K562 (cell line): ENCODE measurements around the gene SNX18. TPM values are rescaled to one million over a fixed set of nuclear protein-coding genes. Genes with fewer than 3 reads are reported as not detected.

Source experiments
- ATAC-seq: fragments of 200-7000 bp; cut with Tn5 transposase; 3 replicates; pipeline ENCODE4 v1.9.1; 2020; ENCODE audit warnings: moderate library complexity
- BruUV-seq: library from RNA; stranded (reverse); fragments of 400-500 nt; replicated peaks from 2 replicates; lab custom pipeline; 2021; lab: Mats Ljungman, UMichigan
- CTCF ChIA-PET: fragments of 300-600 bp; formaldehyde crosslinking; extraction: SDS; loops from one replicate; lab custom pipeline; 2021; ENCODE audit warnings: low intra/inter-chr PET ratio; lab: Yijun Ruan, JAX
- POLR2A ChIA-PET: fragments of 300-600, 350-650 bp; sonication (Branson Sonifier 250); formaldehyde crosslinking; extraction: SDS; loops from one replicate; lab custom pipeline; 2021; ENCODE audit warnings: antibody characterized with exemption, inconsistent platforms; lab: Yijun Ruan, JAX
- DNase-seq, 4 experiments: peaks; one replicate each; pipeline versions ENCODE4 v3.0.0 to v3.0.0-alpha.2; 2011 to 2018; ENCODE audit warnings: low spot score in 3 of 4, mixed read lengths in 3 of 4; ENCODE audit errors: extremely low read depth in 1 of 4
- FAIRE-seq: peaks from 2 replicates; lab custom pipeline; 2011; peaks lifted over from hg19 to GRCh38; lab: Jason Lieb, UNC
- H2AFZ ChIP-seq: 2 replicates; pipeline ENCODE4 v1.6.0; 2011; ENCODE audit warnings: low read depth, low read length, control low read depth, inconsistent platforms
- H3K27ac ChIP-seq: fragments of 200-600 bp; 3 replicates; pipeline ENCODE4 v1.8.0; 2011; ENCODE audit warnings: low read depth, mild to moderate bottlenecking, control low read depth, inconsistent platforms, low read length, moderate library complexity, mixed read lengths; ENCODE audit errors: extremely low read depth
- H3K27me3 ChIP-seq, 2 experiments: fragments of 300-600 bp in 1 of 2; 2 replicates in 1 of 2; 3 replicates in 1 of 2; pipeline versions ENCODE4 v1.6.0 to v1.8.0; 2011; ENCODE audit warnings: inconsistent platforms in 2 of 2, low read length in 2 of 2, mild to moderate bottlenecking in 1 of 2, mixed read lengths in 1 of 2, moderate library complexity in 1 of 2; ENCODE audit not compliant: control insufficient read depth in 2 of 2, insufficient read depth in 2 of 2
- H3K36me3 ChIP-seq: fragments of 300-600 bp; 3 replicates; pipeline ENCODE4 v1.8.0; 2011; ENCODE audit warnings: mild to moderate bottlenecking, low read length, inconsistent platforms; ENCODE audit not compliant: control insufficient read depth, insufficient read depth
- H3K4me1 ChIP-seq, 2 experiments: fragments of 200-600 bp in 1 of 2; replicated peaks in 1 of 2; 2 replicates in 1 of 2; 3 replicates in 1 of 2; pipeline versions ENCODE4 v1.5.1 to v1.8.0; 2011; ENCODE audit warnings: inconsistent platforms in 2 of 2, low read length in 2 of 2, mild to moderate bottlenecking in 1 of 2, mixed read lengths in 1 of 2, moderate library complexity in 1 of 2; ENCODE audit not compliant: control insufficient read depth in 2 of 2, insufficient read depth in 2 of 2
- H3K4me2 ChIP-seq: 2 replicates; pipeline ENCODE4 v1.6.1; 2011; ENCODE audit warnings: low read length, control low read depth, inconsistent platforms, mixed read lengths; ENCODE audit not compliant: insufficient read depth
- H3K4me3 ChIP-seq: fragments of 200-600 bp; sonication (generic), shearing (Covaris generic); 2 replicates; pipeline ENCODE4 v1.5.1; 2016; ENCODE audit warnings: control low read depth, inconsistent platforms
- H3K79me2 ChIP-seq: fragments of 200-600 bp; 3 replicates; pipeline ENCODE4 v1.8.0; 2011; ENCODE audit warnings: low read length, inconsistent platforms; ENCODE audit not compliant: control insufficient read depth, insufficient read depth
- H3K9ac ChIP-seq, 2 experiments: 2 replicates each; pipeline versions ENCODE4 v1.6.0 to v1.6.1; 2011; ENCODE audit warnings: low read depth in 2 of 2, low read length in 2 of 2, control low read depth in 1 of 2, inconsistent platforms in 1 of 2, mild to moderate bottlenecking in 1 of 2, mixed read lengths in 1 of 2; ENCODE audit not compliant: insufficient read depth in 1 of 2
- H3K9me1 ChIP-seq: one replicate; pipeline ENCODE4 v1.6.0; 2011; ENCODE audit warnings: inconsistent platforms, mild to moderate bottlenecking, low read length, moderate library complexity; ENCODE audit not compliant: control insufficient read depth, insufficient read depth
- H3K9me3 ChIP-seq: replicated peaks from 2 replicates; pipeline ENCODE4 v1.5.1; 2011; ENCODE audit warnings: low read depth, low read length, inconsistent platforms; ENCODE audit not compliant: control insufficient read depth, insufficient read depth
- H4K20me1 ChIP-seq: replicated peaks from 2 replicates; pipeline ENCODE4 v1.6.1; 2011; ENCODE audit warnings: low read length, inconsistent platforms, mixed read lengths; ENCODE audit not compliant: control insufficient read depth, insufficient read depth
- ADNP ChIP-seq: fragments of 200-800 bp; sonication (Bioruptor generic); IDR thresholded peaks from 2 replicates; pipeline ENCODE4 v1.6.1; 2016; ENCODE audit warnings: missing genetic modification characterization, missing compliant biosample characterization
- BACH1 ChIP-seq: fragments of 200-800 bp; sonication (Bioruptor generic); IDR thresholded peaks from 2 replicates; pipeline ENCODE4 v1.6.1; 2016; ENCODE audit warnings: missing genetic modification characterization, missing compliant biosample characterization
- BCL6 ChIP-seq: fragments of 250-450 bp; sonication (Bioruptor Pico); IDR thresholded peaks from 2 replicates; pipeline ENCODE4 v1.4.0; 2020
- CSDE1 ChIP-seq, 2 experiments: fragments of 450-650 bp; IDR thresholded peaks; 2 replicates each; pipeline ENCODE4 v1.6.1; 2016; ENCODE audit warnings: mild to moderate bottlenecking in 1 of 2
- EGR1 ChIP-seq: fragments of 450-650 bp; conservative IDR thresholded peaks from 2 replicates; pipeline ENCODE4 v1.6.1; 2017; ENCODE audit warnings: mild to moderate bottlenecking
- ETV5 ChIP-seq: sonication (generic); formaldehyde crosslinking; IDR thresholded peaks from 2 replicates; pipeline ENCODE4 v1.4.0; 2020; ENCODE audit warnings: low read depth, mild to moderate bottlenecking, missing genetic modification reagents
- L3MBTL2 ChIP-seq: fragments of 450-650 bp; IDR thresholded peaks from 2 replicates; pipeline ENCODE4 v1.6.1; 2016; ENCODE audit warnings: mild to moderate bottlenecking, moderate library complexity
- MCM2 ChIP-seq: fragments of 450-650 bp; IDR thresholded peaks from 2 replicates; pipeline ENCODE4 v1.6.1; 2017; ENCODE audit warnings: low read depth, mild to moderate bottlenecking
- MTF1 ChIP-seq: fragments of 250-450 bp; sonication (Bioruptor Pico); IDR thresholded peaks from 2 replicates; pipeline ENCODE4 v1.9.0; 2021; ENCODE audit warnings: moderate library complexity, mild to moderate bottlenecking, inconsistent platforms, borderline replicate concordance
- RAD21 ChIP-seq, 2 experiments: fragments of 250-450 bp in 1 of 2; fragments of 450-650 bp in 1 of 2; sonication (Bioruptor Pico) in 1 of 2; formaldehyde crosslinking in 1 of 2; IDR thresholded peaks in 1 of 2; conservative IDR thresholded peaks in 1 of 2; 2 replicates each; pipeline versions ENCODE4 v1.4.0 to v1.8.0; 2020 to 2022; ENCODE audit warnings: mild to moderate bottlenecking in 2 of 2, moderate library complexity in 1 of 2
- RB1 ChIP-seq: fragments of 450-650 bp; IDR thresholded peaks from 2 replicates; pipeline ENCODE4 v1.6.1; 2017; ENCODE audit warnings: low read depth, mild to moderate bottlenecking
- SMAD3 ChIP-seq: fragments of 450-650 bp; formaldehyde crosslinking; conservative IDR thresholded peaks from 2 replicates; pipeline ENCODE4 v1.4.0; 2020; ENCODE audit warnings: mild to moderate bottlenecking
- ZNF175 ChIP-seq: fragments of 200-800 bp; sonication (Bioruptor generic); IDR thresholded peaks from 2 replicates; pipeline ENCODE4 v1.6.1; 2016; ENCODE audit warnings: low read depth, mild to moderate bottlenecking, missing genetic modification characterization, missing compliant biosample characterization
- ZNF436 ChIP-seq: fragments of 250-450, 450-650 bp; sonication (Bioruptor Pico); formaldehyde crosslinking; IDR thresholded peaks from 2 replicates; pipeline ENCODE4 v1.7.0; 2020; ENCODE audit warnings: mild to moderate bottlenecking
- WGBS: fragments of 100-300 bp; shearing (Covaris generic); methylation state at CpG from one replicate; pipeline ENCODE4 v1.1.6; 2016; ENCODE audit warnings: low coverage, mixed read lengths; ENCODE audit not compliant: insufficient coverage; ENCODE audit errors: missing lambda C conversion rate; 5-methylcytosine and 5-hydroxymethylcytosine counted together
- in situ Hi-C: fragments of 300-500 bp; cut with MboI; formaldehyde crosslinking; loops from 4 replicates; pipeline ENCODE4 v1.15.0; 2018; ENCODE audit warnings: inconsistent platforms, mixed read lengths
- intact Hi-C: fragments of 100-400 bp; cut with micrococcal nuclease; formaldehyde crosslinking; loops from 2 replicates; pipeline ENCODE4 v1.14.2; 2022
- polyA plus RNA-seq, 8 experiments: library from polyadenylated mRNA; depleted of rRNA in 4 of 8; stranded (reverse) in 5 of 8; unstranded in 3 of 8; fragments of >200 nt; fragmentation: Nextera tagmentation in 2 of 8; fragmentation: Illumina TruSeq in 1 of 8; extraction: Ambion mirVana in 2 of 8; extraction: Trizol in 1 of 8; gene quantifications; 2 replicates each; pipeline versions ENCODE4 v1.2.1 to v1.2.3, GENCODE V29; 2011 to 2014; ENCODE audit warnings: inconsistent platforms in 1 of 8, missing spikeins in 1 of 8
- total RNA-seq, 7 experiments: library from RNA; depleted of rRNA in 6 of 7; stranded (reverse); fragments of >200 nt in 6 of 7; fragmentation: Illumina TruSeq in 2 of 7; extraction: Trizol in 2 of 7; gene quantifications; 2 replicates each; pipeline versions ENCODE4 v1.2.1 to v1.2.3, GENCODE V29; 2011 to 2021; ENCODE audit warnings: low replicate concordance in 1 of 7
- TF ChIP-seq, protein P1 (sequence below), 3 experiments: IDR thresholded peaks in 2 of 3; conservative IDR thresholded peaks in 1 of 3; 2 replicates each; pipeline ENCODE4 v1.5.1; 2011 to 2012; ENCODE audit warnings: low read length in 3 of 3, mild to moderate bottlenecking in 3 of 3, control low read depth in 2 of 3, improper control_type of control experiment in 1 of 3, inconsistent platforms in 1 of 3, low read depth in 1 of 3, mixed read lengths in 1 of 3, moderate library complexity in 1 of 3; ENCODE audit not compliant: insufficient read depth in 2 of 3
- TF ChIP-seq, protein P2 (sequence below): sonication (generic); formaldehyde crosslinking; IDR thresholded peaks from 2 replicates; pipeline ENCODE4 v1.8.1; 2023; ENCODE audit warnings: mild to moderate bottlenecking, missing genetic modification reagents
- TF ChIP-seq, protein P3 (sequence below): fragments of 250-450 bp; sonication (Bioruptor Pico); IDR thresholded peaks from 2 replicates; pipeline ENCODE4 v1.9.0; 2021; ENCODE audit warnings: mild to moderate bottlenecking, inconsistent platforms

Gene SNX18
- total and polyA plus RNA-seq, 9 of the 15 experiments (the other 6 are each of a cell fraction or from before 2014, with no cell fraction given), result 2.3 to 8.8 (median 6.0) TPM

DNA sequence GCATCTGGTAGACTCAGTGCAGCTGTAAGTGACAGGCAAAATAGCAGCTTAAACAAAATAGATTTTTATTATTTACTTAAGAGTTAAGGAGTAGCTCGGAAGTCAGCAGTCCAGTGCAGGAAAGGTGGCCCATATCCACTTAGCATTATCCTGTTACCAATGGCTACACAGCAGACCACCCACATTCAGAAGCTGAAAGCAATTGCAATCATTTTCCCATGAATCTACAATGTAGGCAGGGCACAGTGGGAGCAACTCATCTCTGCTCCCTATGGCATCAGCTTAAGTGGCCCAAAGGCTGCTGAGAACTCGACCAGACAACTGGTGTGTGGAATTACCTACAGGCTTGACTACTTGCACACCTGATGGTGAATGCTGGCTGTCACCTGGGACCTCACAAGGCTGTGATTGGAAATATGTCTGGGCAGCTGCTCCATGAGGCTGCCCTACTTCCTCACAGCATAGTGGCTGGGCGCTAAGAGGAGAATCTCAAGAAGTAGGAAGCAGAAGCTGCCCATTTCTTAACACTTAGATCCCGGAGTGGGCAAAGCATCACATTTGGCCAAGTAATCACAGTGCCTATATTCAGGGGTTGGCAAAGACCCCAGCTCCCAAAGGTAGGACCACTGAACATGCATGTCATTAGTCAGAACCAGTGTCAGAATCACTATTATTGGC, 56.4 kb downstream of the SNX18 start:
- Histone ChIP-seq H3K36me3 (no peaks in the 10 kb centered on the region), H3K9me1 (no peaks in the 10 kb centered on the region), H3K9ac (no peak overlapping the region), H3K27me3 (peaks cover 12 to 30% of the 10 kb centered on the region in 2 experiments), H4K20me1 (no peaks in the 10 kb centered on the region), H3K79me2 (no peaks in the 10 kb centered on the region), H3K9me3 (no peaks in the 10 kb centered on the region; the same call in 1 of the 2 replicates), H3K4me1 (no peaks in the 10 kb centered on the region), H3K4me3 (no peak overlapping the region), H2AFZ (no peak overlapping the region), H3K4me2 (no peak overlapping the region), H3K27ac (no peak overlapping the region)
- intact Hi-C loops, result no loop called here
- POLR2A ChIA-PET, result interaction anchor here (0.5 to 1.0 kb wide), 2 partner anchors 28 to 87 kb away, joined by 3 read pairs; no protein-coding TSS in a partner anchor
- BruUV-seq, result no TSS peak
- in situ Hi-C loops, result no loop called here
- ATAC-seq, result no peak
- CTCF ChIA-PET, result no interaction called here
- 0% methylated on average over 4 of the region's 4 CpGs for WGBS
- FAIRE-seq, result no peak
- DNase-seq, result no peak
- TF ChIP-seq MCM2, result no peak
- no peak for TF ChIP-seq RB1
- TF ChIP-seq, protein P1, sequence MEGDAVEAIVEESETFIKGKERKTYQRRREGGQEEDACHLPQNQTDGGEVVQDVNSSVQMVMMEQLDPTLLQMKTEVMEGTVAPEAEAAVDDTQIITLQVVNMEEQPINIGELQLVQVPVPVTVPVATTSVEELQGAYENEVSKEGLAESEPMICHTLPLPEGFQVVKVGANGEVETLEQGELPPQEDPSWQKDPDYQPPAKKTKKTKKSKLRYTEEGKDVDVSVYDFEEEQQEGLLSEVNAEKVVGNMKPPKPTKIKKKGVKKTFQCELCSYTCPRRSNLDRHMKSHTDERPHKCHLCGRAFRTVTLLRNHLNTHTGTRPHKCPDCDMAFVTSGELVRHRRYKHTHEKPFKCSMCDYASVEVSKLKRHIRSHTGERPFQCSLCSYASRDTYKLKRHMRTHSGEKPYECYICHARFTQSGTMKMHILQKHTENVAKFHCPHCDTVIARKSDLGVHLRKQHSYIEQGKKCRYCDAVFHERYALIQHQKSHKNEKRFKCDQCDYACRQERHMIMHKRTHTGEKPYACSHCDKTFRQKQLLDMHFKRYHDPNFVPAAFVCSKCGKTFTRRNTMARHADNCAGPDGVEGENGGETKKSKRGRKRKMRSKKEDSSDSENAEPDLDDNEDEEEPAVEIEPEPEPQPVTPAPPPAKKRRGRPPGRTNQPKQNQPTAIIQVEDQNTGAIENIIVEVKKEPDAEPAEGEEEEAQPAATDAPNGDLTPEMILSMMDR (IDR thresholded peaks at IDR 0.05 in 2 of 3, conservative IDR thresholded peaks at IDR 0.05 in 1 of 3; ENCODE audit: insufficient read depth in 2 of 3, low read depth in 1 of 3, low read length in 3 of 3), result no peak
- TF ChIP-seq, protein P2, sequence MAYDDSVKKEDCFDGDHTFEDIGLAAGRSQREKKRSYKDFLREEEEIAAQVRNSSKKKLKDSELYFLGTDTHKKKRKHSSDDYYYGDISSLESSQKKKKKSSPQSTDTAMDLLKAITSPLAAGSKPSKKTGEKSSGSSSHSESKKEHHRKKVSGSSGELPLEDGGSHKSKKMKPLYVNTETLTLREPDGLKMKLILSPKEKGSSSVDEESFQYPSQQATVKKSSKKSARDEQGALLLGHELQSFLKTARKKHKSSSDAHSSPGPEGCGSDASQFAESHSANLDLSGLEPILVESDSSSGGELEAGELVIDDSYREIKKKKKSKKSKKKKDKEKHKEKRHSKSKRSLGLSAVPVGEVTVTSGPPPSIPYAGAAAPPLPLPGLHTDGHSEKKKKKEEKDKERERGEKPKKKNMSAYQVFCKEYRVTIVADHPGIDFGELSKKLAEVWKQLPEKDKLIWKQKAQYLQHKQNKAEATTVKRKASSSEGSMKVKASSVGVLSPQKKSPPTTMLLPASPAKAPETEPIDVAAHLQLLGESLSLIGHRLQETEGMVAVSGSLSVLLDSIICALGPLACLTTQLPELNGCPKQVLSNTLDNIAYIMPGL (CRISPR knock-in tag), result no peak
- TF ChIP-seq BCL6 (CRISPR knock-in tag), result no peak
- no peak for TF ChIP-seq ETV5 (CRISPR knock-in tag)
- TF ChIP-seq SMAD3 (CRISPR knock-in tag), result no peak
- TF ChIP-seq EGR1, result no peak
- no peak for TF ChIP-seq BACH1 (tag)
- TF ChIP-seq RAD21 (CRISPR knock-in tag; conservative IDR thresholded peaks at IDR 0.05 in 1 of 2, IDR thresholded peaks at IDR 0.05 in 1 of 2), result no peak
- TF ChIP-seq ZNF436 (CRISPR knock-in tag), result no peak
- TF ChIP-seq, protein P3, sequence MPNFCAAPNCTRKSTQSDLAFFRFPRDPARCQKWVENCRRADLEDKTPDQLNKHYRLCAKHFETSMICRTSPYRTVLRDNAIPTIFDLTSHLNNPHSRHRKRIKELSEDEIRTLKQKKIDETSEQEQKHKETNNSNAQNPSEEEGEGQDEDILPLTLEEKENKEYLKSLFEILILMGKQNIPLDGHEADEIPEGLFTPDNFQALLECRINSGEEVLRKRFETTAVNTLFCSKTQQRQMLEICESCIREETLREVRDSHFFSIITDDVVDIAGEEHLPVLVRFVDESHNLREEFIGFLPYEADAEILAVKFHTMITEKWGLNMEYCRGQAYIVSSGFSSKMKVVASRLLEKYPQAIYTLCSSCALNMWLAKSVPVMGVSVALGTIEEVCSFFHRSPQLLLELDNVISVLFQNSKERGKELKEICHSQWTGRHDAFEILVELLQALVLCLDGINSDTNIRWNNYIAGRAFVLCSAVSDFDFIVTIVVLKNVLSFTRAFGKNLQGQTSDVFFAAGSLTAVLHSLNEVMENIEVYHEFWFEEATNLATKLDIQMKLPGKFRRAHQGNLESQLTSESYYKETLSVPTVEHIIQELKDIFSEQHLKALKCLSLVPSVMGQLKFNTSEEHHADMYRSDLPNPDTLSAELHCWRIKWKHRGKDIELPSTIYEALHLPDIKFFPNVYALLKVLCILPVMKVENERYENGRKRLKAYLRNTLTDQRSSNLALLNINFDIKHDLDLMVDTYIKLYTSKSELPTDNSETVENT (CRISPR knock-in tag), result no peak
- TF ChIP-seq ZNF175 (CRISPR knock-in tag), result no peak
- TF ChIP-seq CSDE1 (IDR thresholded peaks at IDR 0.05), result no peak
- TF ChIP-seq L3MBTL2, result no peak
- TF ChIP-seq MTF1 (CRISPR knock-in tag), result no peak
- TF ChIP-seq ADNP (tag), result no peak
